AG10803 (cell line): ENCODE data around the gene FGFR2.

Source experiments
- DNase-seq: peaks from one replicate; pipeline ENCODE4 v3.0.0; 2010; ENCODE audit warnings: low read depth
- H3K4me3 ChIP-seq: 2 replicates; pipeline ENCODE4 v1.5.1; 2011; ENCODE audit warnings: mild to moderate bottlenecking, low read length, control low read depth
- CTCF ChIP-seq: conservative IDR thresholded peaks from 2 replicates; pipeline ENCODE4 v1.5.1; 2011; ENCODE audit warnings: mild to moderate bottlenecking, low read length, control low read depth, inconsistent platforms

FGFR2 gene

GRCh38 chr10:121435099-121435875 lies 163.0 kb downstream of the FGFR2 start:
- no peak for DNase-seq
- no peak for TF ChIP-seq CTCF

GRCh38 chr10:121433965-121434364 lies 164.3 kb downstream of the FGFR2 start:
- no peak for DNase-seq
- TF ChIP-seq CTCF, result no peak
- H3K4me3 ChIP-seq, result no peak overlapping the region

More at GRCh38 chr10:121435099-121435875, 163.0 kb downstream of the FGFR2 start:
- H3K4me3 ChIP-seq, result no peak overlapping the region

GRCh38 chr10:121428867-121429266 lies 169.4 kb downstream of the FGFR2 start:
- no peak for DNase-seq
- TF ChIP-seq CTCF, result no peak
- no peak overlapping the region for H3K4me3 ChIP-seq
